ENCODE results near the gene IBA57.
A peak's percentile ranks its signal among the peaks of the same experiment; 100 is the strongest.

Gene IBA57

GRCh38 chr1:228145463-228146416, 19.9 kb upstream of the IBA57 start:
- no peak for DNase-seq

GRCh38 chr1:228146417-228147150, 19.0 kb upstream of the IBA57 start:
- no peak for DNase-seq

GRCh38 chr1:228147151-228147693, 18.4 kb upstream of the IBA57 start:
- no peak for DNase-seq

GRCh38 chr1:228147768-228148167, 17.8 kb upstream of the IBA57 start:
- DNase-seq, result no peak

- no peak for DNase-seq
These were observed 17.3 kb upstream of the IBA57 start for GRCh38 chr1:228148196-228148861.

DNA sequence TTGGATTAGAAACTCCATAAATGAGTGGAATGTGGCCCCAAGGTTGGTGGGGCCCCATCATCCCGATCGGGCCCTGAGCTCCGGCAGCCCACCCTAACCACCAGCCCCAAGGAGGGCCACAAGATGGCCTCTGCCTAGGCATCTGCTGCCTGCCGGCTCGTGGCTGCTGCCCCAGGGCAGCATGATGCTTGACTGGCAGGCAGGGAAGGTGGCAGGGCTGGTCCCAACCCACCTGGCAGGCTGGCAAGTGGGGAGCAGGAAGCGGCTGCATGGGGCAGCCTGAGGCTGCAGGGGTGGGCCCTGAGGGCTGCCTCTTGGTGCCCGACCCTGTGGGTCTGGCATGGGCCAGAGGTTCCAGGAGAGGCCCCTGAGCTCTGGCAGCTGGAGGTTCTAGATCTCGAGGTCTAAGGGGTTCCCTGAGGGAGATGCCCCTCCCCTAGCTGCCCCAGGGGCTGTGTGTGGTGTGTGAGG, 16.6 kb upstream of the IBA57 start:
- DNase-seq, result no peak

DNA sequence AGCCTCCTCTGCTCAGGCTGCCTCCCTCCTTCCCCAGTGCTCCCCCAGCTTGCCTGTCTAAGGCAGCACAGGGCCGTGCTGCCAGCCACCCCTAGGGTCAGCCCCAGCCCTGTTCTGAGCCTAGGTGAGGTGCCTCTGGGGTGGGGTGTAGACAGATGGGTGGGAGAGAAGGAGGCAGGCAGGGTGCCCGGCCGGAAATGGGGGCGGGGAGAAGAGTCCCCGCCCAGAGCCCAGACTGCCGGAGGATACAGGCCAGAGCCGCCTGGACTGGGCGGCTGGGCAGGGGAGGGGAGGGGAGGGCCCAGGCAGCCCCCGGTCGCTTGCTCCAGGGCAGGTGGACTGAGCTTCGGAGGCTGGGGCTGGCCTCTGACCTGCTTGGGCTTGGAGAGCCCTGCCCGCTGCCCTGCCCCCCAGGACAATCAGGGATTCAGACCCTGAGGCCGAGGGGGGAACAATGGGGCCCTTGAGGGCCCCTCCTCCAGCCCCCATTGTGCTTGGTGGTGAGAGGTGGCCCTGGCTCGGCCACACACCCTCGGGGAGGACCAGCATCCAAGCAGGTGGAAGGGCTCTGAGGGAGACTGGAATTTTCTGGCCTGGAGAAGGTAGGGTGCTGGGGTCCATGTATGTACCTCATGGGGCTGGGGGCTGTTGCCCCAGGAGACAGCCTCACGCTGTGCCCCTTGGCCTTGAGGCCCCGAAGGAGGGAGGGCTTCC, 16.0 kb upstream of the IBA57 start, which contains the start of gene GJC2:
Gene GJC2 (plus strand): TSS at position 525 of the 714 bp plus-strand sequence. CDS start 7,829 bp downstream, outside the sequence.
- no peak for DNase-seq

GRCh38 chr1:228150120-228150460, 15.5 kb upstream of the IBA57 start:
- DNase-seq, result no peak

- DNase-seq, result no peak
These were observed 15.0 kb upstream of the IBA57 start for GRCh38 chr1:228150461-228151179.

DNA sequence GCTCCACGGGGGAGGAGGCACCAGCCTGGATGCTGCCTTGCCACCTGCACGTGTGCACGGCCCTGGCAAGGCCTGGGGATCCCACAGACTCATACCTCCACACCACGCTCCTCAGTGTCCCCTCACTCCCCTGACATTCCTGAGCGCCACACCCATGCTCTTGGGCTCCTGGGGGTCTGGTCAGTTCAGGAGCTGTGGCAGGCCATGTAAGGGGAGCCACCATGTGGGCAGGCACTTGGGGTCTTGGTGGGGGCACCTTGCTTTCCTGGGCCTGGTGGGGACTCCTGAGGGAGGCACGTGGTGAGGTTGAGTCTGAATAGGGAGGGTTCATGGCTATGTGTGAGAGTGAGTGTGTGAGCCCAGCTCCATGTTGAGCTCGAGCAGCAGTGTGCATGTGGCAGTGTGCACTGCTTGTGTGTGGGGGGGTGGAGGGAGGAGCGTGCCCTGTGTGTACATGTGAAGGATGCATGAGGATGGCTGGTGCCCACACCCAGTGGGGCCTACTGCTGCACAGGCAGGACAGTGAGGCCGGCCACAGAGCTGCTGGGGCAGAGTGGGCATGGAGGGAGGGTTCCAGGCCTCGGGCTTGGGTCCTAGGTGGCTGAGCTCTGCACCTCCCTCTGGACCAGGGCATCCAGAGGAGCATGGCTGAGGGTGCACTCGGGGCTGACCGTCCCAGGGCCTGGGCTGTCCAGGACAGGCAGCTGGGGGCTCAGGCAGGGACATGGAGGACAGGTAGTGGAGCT, 14.3 kb upstream of the IBA57 start:
- DNase-seq, result no peak

DNA sequence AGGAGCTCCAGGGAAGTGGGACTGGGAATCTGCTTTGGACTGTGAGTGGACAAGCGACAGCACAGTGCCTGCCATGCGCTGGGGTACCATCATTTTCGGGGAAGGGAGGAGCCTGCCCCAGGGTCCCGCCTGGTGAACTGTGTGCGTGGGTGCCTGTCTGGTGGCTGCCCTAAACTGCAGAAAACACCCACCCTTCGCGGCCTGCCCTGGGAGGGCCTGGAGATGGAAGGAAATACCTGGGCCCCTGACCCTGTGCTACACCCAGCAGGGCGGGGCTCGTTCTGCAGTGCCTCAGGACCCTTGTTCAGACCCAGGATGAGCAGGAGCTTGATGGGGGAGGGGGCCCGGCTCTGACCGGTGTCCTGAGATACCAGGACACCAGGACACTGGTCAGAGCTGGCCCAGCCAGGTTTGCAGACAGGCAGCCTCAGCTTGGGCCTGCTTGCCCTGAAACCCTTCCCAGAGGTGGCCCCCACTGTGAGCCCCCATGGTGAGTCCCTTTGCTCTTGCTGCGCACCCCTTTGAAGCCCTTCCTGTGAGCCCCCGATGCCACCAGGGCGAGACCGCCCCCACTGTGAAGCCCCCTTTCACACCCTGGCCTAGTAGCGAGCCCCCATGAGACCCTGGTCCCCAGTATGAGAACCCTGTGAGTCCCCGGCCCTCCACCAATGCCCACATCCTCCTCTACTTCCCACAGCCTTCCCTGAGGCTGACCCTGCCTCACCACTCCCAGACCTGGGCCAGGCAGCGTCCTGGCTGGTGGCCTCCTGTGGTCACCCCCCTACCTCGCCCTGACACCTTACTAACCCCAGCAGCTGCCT, 13.3 kb upstream of the IBA57 start:
- no peak for DNase-seq

DNA sequence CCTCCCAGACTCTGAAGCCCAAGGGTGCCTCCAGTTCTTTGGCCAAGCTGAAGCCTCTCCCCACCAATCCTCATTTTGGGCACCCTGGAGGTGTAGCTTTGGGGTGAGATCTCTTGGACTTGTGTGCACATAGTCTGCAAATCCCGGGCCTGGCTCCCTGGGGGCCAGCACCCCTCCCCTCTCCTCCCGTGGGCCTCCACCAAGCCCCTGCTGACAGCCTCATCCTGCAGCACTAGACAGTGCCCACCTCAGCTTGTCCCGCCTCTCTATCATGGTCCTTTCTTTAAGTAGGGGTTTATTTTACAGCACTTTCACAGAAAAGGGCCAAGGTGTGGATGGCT, 12.7 kb upstream of the IBA57 start:
- DNase-seq, result no peak

DNA sequence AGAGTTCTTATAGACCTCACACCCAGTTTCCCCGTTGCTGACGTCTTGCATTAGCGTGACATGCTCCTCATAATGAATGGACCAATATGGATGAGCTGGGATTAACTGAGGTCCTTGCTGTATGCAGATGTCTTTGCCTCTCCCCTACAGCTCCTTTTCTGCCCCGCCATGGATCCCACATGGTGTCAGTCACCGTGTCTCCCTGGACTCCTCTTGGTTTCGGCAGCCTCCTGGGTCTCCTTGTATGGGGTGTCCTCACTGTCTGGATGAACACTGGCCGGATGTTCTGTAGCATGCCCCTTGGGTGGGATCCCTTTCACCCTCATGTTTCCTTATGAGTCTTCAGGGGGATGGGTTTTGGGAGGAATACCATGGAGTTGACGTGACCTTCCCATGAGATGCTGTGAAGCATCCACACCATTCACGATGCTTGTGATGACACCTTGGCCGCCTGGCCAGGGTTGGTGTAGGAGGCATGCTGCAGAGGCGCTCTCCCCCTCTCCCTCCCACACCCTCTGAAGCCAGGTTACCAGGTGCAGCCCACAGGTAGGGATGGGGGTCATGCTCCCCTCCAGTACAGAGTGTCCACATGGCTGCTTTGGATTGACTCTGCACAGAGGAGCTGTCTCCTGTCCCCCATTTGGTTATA, 11.5 kb upstream of the IBA57 start:
- no peak for DNase-seq

DNA sequence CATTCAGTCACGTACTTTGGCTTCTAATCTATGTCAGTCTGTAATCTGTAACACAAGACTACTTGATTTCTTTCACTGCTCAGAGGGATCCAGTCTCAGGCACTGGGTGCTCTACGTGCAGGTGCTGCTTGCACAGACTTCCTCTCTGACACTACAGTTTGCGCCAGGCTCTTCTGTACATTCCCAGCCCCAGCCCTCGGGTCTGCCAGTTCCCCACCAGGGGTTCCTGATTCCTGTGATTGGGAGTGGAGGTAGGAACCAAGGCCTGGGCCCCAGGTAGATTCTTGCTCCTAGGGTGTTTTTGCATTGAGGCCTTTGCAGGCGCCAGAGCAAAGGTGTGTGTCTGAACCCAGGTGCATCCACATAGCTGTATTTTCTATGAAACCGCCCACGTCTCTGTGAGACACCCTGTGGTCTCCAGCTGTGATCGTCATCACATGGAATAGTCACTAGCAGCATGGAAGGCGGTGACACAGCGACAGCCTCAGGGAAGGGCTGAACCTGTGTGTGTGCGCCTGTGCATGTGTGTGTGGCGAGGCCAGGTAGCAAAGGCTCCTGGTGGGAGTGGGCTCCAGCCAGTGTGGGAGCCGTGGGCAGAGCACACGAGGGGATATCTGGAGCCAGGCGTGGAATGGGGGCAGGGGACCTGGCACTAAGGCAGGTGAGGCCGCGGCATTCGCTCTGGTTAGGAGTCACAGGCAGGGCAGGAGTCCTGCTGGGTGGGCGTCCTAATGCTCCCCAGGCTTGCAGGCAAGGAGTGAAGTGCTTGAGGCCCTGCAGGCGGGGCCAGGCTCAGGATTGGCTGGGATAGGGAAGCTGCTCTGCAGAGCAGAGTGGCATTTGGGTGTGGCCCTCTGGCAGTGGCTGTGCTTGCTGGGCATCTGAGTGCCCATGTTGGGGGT, 10.7 kb upstream of the IBA57 start:
- DNase-seq, result peak; percentile 12

DNA sequence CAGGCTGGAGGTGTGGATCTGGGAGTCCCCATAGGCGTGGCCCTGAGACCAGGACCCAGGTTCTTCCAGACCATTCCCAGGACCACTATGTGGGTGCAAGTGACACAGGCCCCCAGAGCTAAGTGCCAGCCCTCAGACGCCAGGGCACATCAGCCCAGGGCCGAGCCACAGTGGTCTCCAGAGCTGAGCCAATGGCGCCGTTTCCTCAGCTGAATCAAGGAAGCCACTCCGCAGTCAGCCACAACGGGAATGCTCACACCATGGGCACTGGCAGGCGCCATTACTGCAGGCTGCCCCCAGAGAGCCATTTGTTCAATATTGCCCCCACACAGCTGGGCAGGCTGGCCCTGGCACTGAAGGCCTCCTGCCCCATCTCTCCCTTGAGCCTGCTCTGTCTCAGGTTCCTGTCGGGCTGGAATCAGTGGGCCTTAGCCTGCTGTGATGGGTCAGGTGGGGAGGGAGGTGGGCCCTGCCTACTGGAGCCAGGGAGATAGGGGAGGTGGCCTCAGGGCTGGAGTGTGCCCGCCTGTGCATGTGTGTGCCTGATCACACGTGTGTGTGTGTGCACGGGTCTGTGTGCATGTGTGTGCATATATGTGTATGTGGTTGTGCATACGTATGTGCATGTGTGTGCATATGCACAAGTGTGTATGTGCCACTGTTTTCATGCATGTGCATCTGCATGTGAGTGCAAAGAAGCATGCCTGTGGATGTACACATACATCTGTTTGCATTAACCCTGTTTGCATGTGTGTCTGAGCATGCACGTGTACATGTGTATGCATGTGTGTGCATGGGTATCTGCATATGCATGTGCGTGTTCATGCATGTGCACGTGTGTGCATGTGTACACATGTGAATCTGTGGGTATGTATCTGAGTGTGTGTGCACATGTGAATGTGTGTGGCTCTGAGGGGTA, 9.7 kb upstream of the IBA57 start:
- DNase-seq, result no peak

DNA sequence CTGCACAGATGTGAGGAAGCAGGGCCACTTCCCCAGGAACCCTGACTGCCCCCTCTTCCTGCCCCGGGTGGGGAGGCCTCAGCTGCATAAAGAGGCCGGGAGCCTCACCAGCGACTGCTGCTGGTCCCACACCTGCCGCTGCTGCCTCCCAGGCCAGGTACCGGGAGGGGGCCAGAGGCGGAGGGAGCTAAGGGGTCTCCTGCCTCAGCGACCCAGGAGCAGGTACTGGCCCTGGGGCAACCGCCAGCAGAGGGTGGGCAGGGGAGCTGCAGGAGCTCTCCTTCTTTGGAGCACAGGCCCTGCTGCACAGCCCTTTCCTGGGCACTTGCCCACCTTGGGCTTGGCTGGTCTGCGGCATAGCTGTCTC, 9.1 kb upstream of the IBA57 start:
- DNase-seq, result no peak

DNA sequence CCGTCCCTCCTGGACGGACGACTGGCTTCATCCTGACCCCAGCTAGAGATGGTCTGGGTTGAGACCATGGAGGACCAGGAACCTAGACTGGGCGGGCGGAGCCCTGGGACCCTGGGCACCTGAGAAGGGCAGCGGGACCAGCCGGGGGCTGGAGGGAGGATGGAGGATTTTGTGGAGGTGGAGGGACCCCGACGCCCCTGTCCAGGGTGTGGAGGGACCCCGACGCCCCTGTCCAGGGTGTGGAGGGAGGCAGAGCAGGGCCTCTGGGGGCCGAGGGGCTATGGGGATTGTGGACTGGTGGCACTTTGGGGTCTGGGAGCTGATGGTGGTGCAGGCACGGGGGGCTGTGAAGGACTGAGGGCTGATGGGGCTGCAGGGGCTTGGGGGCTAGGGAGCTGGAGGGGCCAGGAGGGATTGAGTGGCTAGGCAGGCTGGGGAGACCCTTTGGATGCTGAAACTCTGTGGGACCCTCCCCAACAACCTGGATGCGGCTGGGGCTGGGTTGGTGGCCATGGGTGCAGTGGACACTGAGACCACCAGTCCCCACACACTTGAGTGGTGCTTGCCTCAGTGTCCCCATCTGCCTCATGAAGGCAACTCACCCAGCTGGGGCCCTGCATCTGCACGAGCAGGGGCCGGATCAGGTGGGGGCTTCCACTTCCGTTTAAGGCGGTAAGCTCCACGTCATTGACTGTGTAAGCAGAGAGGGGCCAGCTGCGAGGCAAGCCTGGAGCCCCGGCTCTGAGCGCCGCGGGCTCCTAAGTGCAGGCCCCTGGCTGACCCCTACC, 8.5 kb upstream of the IBA57 start:
- DNase-seq, result no peak

All from NCI-H2227 treated with DMSO at 0.1 percent for 48 hours (cell line).